HEK293T (cell line): ENCODE data around the gene BCO2.

ENCODE experiments used
- ARNT ChIP-seq: fragments of 450-650 bp; IDR thresholded peaks from 2 replicates; pipeline ENCODE4 v1.6.1; 2017; ENCODE audit warnings: mild to moderate bottlenecking
- BHLHE40 ChIP-seq: fragments of 450-650 bp; IDR thresholded peaks from 2 replicates; pipeline ENCODE4 v1.6.1; 2016; ENCODE audit warnings: mild to moderate bottlenecking, moderate library complexity, borderline replicate concordance
- ELF4 ChIP-seq: fragments of 450-650 bp; IDR thresholded peaks from 2 replicates; pipeline ENCODE4 v1.6.1; 2017; ENCODE audit warnings: antibody characterized with exemption
- FOXA1 ChIP-seq: fragments of 450-650 bp; IDR thresholded peaks from 2 replicates; pipeline ENCODE4 v1.6.1; 2016; ENCODE audit warnings: mild to moderate bottlenecking
- FOXK2 ChIP-seq: fragments of 450-650 bp; IDR thresholded peaks from 2 replicates; pipeline ENCODE4 v1.6.1; 2016; ENCODE audit warnings: mild to moderate bottlenecking
- FOXM1 ChIP-seq: fragments of 450-650 bp; IDR thresholded peaks from 2 replicates; pipeline ENCODE4 v1.6.1; 2017; ENCODE audit warnings: mild to moderate bottlenecking, borderline replicate concordance
- HDGF ChIP-seq: fragments of 450-650 bp; IDR thresholded peaks from 2 replicates; pipeline ENCODE4 v1.6.1; 2017; ENCODE audit warnings: antibody characterized with exemption, borderline replicate concordance
- PKNOX1 ChIP-seq: fragments of 450-650 bp; IDR thresholded peaks from 2 replicates; pipeline ENCODE4 v1.6.1; 2016
- SP1 ChIP-seq: fragments of 450-650 bp; IDR thresholded peaks from 2 replicates; pipeline ENCODE4 v1.6.1; 2017
- TARDBP ChIP-seq: fragments of 450-650 bp; IDR thresholded peaks from 2 replicates; pipeline ENCODE4 v1.6.1; 2016
- ZNF384 ChIP-seq: fragments of 450-650 bp; IDR thresholded peaks from 2 replicates; pipeline ENCODE4 v1.6.1; 2016

GRCh38 chr11:112235750-112236390, 60.6 kb downstream of the BCO2 start:
- TF ChIP-seq BHLHE40 (no peak), ARNT (no peak), SP1 (no peak), FOXM1 (no peak), ELF4 (no peak), FOXA1 (no peak), ZNF384 (no peak), TARDBP (no peak), PKNOX1 (no peak), FOXK2 (no peak), HDGF (no peak)
